ENCODE measurements around the gene TUNAR.

The TUNAR gene

GRCh38 chr14:95902273-95902826 is 25.7 kb downstream of the TUNAR start:
- no peak overlapping the region for H3K4me3 ChIP-seq (ENCODE audit: low read depth, low read length)
- no peak for TF ChIP-seq MYC (IDR thresholded peaks at IDR 0.05; ENCODE audit: low read depth, low read length)
- TF ChIP-seq CTCF (IDR thresholded peaks at IDR 0.05; ENCODE audit: low read depth, low read length) = no peak
- no peak for TF ChIP-seq MAX (IDR thresholded peaks at IDR 0.05; ENCODE audit: low read depth, low read length)
- no peak for TF ChIP-seq POLR2A (IDR thresholded peaks at IDR 0.05; ENCODE audit: extremely low read depth, insufficient read length)
- DNase-seq (ENCODE audit: low read depth) = no peak

DNA sequence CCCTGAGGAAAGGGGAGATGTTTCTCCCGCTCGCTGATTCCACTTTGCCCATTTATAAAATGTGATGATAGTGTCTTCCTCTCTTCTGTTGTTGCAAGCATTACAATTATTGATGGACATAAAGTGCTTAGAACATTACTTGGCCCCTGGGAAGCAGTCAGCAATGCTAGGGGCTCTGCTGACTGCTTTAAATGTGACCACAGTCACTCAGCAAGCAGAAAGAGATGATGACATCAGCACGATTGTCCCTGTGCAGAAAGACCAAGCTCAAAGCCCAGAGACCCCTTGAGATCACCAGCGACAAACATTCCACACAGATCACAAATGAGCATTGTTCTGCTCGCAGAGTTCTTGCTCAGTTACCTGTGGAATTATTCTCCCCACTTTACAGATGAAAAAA is 26.5 kb downstream of the TUNAR start:
- H3K4me3 ChIP-seq (ENCODE audit: low read depth, low read length) = no peak overlapping the region
- no peak for TF ChIP-seq MYC (IDR thresholded peaks at IDR 0.05; ENCODE audit: low read depth, low read length)
- no peak for TF ChIP-seq CTCF (IDR thresholded peaks at IDR 0.05; ENCODE audit: low read depth, low read length)
- no peak for TF ChIP-seq POLR2A (IDR thresholded peaks at IDR 0.05; ENCODE audit: extremely low read depth, insufficient read length)
- no peak for TF ChIP-seq MAX (IDR thresholded peaks at IDR 0.05; ENCODE audit: low read depth, low read length)
- no peak for DNase-seq (ENCODE audit: low read depth)

- TF ChIP-seq MAX (IDR thresholded peaks at IDR 0.05; ENCODE audit: low read depth, low read length) (no peak), POLR2A (IDR thresholded peaks at IDR 0.05; ENCODE audit: extremely low read depth, insufficient read length) (no peak), CTCF (IDR thresholded peaks at IDR 0.05; ENCODE audit: low read depth, low read length) (no peak), MYC (IDR thresholded peaks at IDR 0.05; ENCODE audit: low read depth, low read length) (no peak)
- DNase-seq (ENCODE audit: low read depth) = no peak
- H3K4me3 ChIP-seq (ENCODE audit: low read depth, low read length) = no peak overlapping the region
Measured at GRCh38 chr14:95903616-95904107, 27.0 kb downstream of the TUNAR start.

GRCh38 chr14:95906591-95906990 is 30.0 kb downstream of the TUNAR start:
- no peak overlapping the region for H3K4me3 ChIP-seq (ENCODE audit: low read depth, low read length)
- no peak for DNase-seq (ENCODE audit: low read depth)
- no peak for TF ChIP-seq MYC (IDR thresholded peaks at IDR 0.05; ENCODE audit: low read depth, low read length)

GRCh38 chr14:95910628-95911027 is 34.0 kb downstream of the TUNAR start:
- no peak overlapping the region for H3K4me3 ChIP-seq (ENCODE audit: low read depth, low read length)
- TF ChIP-seq POLR2A (IDR thresholded peaks at IDR 0.05; ENCODE audit: extremely low read depth, insufficient read length) (no peak), MAX (IDR thresholded peaks at IDR 0.05; ENCODE audit: low read depth, low read length) (no peak), CTCF (IDR thresholded peaks at IDR 0.05; ENCODE audit: low read depth, low read length) (no peak), MYC (IDR thresholded peaks at IDR 0.05; ENCODE audit: low read depth, low read length) (no peak)
- DNase-seq (ENCODE audit: low read depth) = no peak

GRCh38 chr14:95911456-95911855 is 34.8 kb downstream of the TUNAR start:
- TF ChIP-seq CTCF (IDR thresholded peaks at IDR 0.05; ENCODE audit: low read depth, low read length) = no peak
- no peak for TF ChIP-seq MAX (IDR thresholded peaks at IDR 0.05; ENCODE audit: low read depth, low read length)
- no peak for TF ChIP-seq MYC (IDR thresholded peaks at IDR 0.05; ENCODE audit: low read depth, low read length)
- TF ChIP-seq POLR2A (IDR thresholded peaks at IDR 0.05; ENCODE audit: extremely low read depth, insufficient read length) = no peak

More at GRCh38 chr14:95911456-95911855, 34.8 kb downstream of the TUNAR start:
- no peak overlapping the region for H3K4me3 ChIP-seq (ENCODE audit: low read depth, low read length)
- DNase-seq (ENCODE audit: low read depth) = no peak
